Renal cortical epithelial cell (primary cell): ENCODE data around the gene ADAMTS18. TPM values are rescaled to one million over a fixed set of nuclear protein-coding genes. Genes with fewer than 3 reads are reported as not detected.
"Not testable (repeated sequence)": the region's sequence is repeated elsewhere in the genome, so short reads cannot be mapped to it uniquely, and the experiment has no call there.

Experiments
- DNase-seq: peaks from one replicate; pipeline ENCODE4 v3.0.0-alpha.2; 2011; ENCODE audit warnings: low read depth
- total RNA-seq: library from RNA; depleted of rRNA; stranded (reverse); fragments of >200 nt; gene quantifications from 2 replicates; pipeline ENCODE4 v1.2.3, GENCODE V29; 2014

The ADAMTS18 gene, protein sequence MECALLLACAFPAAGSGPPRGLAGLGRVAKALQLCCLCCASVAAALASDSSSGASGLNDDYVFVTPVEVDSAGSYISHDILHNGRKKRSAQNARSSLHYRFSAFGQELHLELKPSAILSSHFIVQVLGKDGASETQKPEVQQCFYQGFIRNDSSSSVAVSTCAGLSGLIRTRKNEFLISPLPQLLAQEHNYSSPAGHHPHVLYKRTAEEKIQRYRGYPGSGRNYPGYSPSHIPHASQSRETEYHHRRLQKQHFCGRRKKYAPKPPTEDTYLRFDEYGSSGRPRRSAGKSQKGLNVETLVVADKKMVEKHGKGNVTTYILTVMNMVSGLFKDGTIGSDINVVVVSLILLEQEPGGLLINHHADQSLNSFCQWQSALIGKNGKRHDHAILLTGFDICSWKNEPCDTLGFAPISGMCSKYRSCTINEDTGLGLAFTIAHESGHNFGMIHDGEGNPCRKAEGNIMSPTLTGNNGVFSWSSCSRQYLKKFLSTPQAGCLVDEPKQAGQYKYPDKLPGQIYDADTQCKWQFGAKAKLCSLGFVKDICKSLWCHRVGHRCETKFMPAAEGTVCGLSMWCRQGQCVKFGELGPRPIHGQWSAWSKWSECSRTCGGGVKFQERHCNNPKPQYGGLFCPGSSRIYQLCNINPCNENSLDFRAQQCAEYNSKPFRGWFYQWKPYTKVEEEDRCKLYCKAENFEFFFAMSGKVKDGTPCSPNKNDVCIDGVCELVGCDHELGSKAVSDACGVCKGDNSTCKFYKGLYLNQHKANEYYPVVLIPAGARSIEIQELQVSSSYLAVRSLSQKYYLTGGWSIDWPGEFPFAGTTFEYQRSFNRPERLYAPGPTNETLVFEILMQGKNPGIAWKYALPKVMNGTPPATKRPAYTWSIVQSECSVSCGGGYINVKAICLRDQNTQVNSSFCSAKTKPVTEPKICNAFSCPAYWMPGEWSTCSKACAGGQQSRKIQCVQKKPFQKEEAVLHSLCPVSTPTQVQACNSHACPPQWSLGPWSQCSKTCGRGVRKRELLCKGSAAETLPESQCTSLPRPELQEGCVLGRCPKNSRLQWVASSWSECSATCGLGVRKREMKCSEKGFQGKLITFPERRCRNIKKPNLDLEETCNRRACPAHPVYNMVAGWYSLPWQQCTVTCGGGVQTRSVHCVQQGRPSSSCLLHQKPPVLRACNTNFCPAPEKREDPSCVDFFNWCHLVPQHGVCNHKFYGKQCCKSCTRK (N-terminal part only)
- 0.10 and 0.17 TPM in 2 replicates for total RNA-seq

DNA sequence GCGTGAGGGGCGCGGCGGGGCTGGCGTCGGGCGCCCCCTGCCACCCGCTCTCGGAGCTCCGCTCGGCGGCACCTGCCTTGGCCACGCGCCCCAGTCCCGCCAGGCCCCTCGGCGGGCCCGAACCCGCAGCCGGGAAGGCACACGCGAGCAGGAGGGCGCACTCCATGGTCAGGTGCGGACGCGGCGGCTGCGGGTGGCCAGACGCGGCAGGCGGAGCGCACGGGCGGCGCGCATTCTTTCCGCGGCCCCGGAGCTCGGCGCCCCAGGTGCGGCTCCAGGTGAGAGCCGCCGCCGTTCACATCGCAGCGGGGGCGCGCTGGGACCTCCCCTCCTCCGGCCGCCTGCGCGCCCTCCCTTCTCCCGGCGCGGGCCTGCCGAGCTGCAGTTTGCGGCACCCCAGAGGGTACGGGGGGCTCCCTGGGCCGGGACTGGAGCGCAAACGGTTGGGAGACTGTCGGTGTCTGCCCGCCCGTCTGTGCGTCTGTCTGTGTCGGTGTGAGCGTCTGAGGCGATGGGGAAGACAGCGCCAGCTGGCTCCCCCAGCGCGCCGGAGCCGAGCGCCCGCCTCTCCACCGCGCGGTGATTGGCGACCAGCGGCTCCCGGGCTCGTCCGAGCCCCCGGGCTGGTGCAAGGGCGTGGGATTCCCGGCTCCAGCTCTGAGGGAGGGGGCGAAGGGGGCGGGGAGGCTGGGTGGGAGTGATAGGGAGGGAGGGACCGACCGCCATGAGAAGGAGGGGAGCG lies at the start of gene ADAMTS18:
TSS of gene ADAMTS18 (minus strand) at position 505 of the 742 bp plus-strand sequence. CDS start at position 166, 339 bp downstream.
- no peak for DNase-seq

DNA sequence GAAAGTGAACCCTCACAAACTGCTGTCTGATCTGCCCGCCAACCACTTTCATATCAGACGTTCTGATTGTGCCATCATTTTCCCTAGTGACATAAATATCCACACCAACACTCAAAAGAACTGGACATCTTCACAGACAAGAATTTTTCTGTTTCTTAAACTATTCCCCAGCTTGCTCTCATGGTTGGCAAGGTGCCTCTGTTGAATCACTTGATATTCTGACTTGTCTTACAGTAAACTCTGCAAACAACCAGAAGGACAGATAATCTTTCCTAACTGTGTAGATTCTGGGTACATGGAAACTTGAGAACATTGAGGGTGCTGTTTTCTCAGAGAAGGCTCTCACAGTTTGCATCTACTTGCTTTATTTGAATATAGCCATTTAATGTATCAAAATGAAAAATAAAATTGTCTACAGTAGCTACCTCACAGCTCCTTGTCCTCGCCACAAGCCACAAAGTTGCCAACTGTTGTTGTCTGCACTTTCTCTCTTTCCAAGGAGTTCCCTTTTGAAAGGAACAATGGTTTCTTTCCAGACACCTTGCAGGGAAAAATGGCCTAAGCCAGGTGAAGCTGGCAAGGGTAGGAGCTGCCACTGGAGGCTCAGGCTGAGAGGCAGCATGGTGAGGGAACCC lies 46.0 kb upstream of the ADAMTS18 start:
- no peak for DNase-seq

DNA sequence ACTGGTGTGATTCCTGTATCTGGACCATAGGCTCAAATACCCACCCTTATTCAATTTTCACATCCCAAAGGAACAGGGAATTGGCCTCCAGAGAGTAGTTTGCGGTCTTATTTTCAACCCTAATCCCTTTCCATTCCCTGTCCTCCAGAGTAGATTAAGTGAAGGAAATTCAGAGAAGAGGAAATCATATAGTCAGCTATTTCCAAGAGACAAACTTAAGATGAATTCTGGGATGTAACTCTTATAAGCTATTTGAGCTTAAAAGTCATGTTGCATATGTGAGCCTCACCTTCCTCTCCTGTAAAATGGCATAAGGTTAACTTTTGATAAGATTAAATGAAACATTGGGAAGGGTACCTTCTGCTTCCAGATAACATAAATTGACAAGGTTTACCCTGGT lies 37.4 kb upstream of the ADAMTS18 start:
- DNase-seq, result no peak

DNA sequence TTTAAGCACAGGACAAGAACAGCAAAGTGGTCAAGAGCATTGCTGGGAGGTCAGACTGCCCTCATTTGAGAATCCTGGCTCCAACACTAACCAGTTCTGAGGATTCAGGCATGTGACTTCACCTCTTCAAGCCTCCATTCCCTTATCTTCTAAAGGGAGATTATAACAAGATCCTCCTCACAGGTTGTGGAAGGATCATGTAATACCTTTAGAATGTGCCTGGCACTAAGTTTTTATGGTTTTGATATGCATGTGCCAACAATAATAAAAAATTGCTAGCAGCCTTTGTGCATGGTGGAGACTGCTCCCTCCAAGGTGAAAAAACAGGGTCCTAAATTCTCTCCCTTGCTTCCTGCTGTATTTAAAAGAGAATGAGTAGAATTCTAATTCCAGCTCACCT lies 36.0 kb upstream of the ADAMTS18 start:
- no peak for DNase-seq

DNA sequence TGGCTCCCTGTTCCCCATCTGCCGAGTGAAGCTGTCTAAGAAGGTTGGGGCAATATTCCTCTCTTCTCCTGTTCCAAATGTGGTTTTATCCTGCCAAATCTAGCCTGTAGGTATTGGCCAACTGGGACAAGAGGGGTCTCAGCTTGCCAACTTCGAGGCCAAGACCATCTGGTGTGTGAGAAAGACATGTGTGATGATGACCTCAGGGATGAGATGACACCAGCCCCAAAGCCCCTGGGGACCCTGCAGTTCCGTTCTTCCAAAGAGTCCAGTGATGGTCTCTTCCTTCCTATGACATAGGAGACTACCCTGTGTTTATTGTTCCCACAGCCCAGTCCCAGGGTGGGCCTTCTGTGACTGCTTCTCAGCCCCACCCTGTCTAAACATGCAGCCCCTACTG lies 34.8 kb upstream of the ADAMTS18 start:
- DNase-seq, result no peak

DNA sequence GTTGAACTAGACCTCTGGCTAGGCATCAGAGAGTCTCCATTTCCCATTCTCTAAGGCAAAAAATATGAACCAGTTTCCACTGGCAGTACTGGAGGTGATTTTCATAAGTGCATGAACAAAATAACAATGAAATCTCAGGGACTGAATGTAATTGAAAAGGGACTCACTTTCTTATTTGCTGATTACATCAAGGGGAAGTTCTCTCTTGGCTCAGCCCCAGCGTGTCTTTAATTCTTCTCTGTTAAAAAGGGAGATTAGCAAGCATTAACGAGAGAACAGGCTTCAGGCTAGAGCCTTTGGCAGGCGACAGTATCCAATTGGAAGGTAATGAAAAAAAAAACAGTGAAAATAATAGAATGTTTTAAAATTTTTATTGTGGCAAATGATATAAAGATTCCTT lies 34.0 kb upstream of the ADAMTS18 start:
- no peak for DNase-seq

DNA sequence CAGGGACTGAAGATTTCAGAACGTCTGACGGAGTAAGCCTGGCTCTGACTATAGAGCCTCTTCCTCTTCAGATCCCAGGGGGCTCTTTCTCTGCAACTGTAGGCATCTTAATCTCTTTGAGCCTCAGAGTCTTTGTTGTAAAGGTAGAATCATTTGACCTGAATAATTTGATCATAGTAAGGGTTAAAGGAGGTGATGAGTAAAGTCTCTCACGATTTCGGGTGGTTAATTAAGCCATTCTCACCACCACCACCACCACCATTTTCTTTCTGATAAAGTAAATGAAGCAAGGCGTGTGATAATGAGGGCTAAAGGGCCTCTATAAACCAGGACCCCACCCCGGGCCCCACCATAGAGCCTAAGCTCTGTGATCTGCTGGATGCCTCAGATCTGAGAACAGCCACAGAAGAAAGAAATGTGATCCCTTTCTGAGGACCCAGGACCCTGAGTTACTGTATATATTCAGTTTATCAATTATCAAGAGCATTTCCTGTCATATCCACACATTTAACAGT lies 33.0 kb upstream of the ADAMTS18 start:
- no peak for DNase-seq

DNA sequence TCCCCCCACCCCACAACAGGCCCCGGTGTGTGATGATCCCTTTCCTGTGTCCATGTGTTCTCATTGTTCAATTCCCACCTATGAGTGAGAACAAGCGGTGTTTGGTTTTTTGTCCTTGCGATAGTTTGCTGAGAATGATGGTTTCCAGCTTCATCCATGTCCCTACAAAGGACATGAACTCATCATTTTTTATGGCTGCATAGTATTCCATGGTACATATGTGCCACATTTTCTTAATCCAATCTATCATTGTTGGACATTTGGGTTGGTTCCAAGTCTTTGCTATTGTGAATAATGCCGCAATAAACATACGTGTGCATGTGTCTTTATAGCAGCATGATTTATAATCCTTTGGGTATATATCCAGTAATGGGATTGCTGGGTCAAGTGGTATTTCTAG lies 28.8 kb upstream of the ADAMTS18 start:
- DNase-seq, result not testable (repeated sequence)

DNA sequence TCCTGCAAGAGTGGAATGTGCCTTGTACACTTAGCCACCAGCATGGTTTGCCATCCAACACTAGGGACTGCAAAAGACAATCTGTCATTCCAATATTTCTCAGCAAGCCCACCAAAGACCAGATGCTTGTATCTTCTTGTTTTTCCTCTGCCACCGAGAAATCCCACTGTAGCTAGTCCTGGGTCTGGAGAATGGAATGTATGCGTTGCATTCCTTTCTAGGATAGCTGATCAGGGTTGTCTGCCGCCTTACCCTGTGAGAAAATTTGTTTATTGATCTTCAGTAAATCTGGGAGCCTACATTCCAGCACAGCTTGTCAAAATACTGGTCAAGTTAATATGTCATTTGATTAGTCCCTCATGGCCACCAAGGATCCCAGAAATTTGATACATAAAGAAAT lies 28.1 kb upstream of the ADAMTS18 start:
- DNase-seq, result no peak

DNA sequence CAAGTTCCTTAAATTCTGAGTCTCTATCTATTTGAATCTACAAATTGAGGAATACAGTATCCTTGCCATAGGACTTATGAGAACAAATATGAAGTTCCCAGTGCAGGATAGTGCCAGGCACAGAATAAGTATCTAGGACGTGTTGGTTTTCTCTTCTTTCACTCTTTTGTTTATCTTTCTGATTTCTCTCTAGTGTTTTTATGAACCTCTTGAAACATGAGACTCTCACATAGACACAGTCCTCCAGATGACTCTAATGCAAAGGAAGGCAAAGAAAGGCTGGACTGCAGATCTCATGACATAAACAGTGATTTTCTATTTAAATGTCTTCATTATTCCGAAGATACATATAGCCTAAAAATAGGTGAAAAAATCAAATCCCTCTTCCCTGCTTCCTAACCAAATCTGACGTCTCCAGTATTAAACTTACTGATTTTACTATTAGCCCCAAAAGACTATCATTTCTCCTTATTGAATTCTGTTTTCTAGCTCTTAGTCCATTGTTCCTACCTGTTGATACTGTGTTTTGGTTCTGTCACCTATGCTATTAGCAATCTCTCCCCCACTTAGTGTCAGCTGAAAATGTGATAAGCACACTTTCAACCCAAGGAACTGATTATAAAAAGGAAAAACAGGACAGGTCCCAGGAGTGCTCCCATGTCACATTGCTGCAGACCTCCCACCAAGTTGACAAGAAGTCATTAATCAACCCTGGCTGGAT lies 24.9 kb upstream of the ADAMTS18 start:
- DNase-seq, result no peak

DNA sequence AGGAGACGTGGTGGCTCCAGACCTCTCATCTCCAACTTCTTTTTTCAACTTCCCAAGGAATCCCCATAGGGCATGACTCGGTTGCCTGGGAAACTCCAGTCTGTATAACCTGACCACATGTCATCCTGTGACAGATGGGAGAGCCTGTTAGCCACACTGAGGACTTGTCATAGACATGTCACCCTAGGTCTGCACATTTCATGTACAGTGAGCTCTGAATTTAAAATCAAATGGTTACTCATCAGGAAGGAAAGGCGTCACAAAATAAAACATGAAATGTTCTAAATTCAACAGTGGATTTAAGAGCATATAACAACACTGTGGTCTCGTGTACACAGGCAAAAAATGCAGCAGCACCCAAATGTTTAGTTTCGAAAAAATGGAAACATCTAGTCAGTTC lies 22.2 kb upstream of the ADAMTS18 start:
- DNase-seq, result no peak

DNA sequence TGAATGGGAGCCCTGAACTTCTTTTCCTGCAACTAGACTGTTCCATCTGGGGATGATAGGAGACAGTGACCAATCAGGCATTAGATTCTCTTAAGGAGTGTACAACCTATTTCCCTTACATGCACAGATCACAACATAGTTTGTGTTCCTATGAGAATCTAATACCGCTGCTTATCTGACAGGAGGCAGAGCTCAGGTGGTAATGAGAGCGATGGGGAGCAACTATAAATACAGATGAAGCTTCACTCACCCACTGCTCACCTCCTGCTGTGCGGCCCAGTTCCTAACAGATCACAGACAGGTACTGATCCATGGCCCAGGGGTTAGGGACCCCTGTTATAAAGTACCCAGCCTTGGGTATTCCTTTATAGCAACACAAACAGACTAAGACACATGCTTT lies 17.4 kb upstream of the ADAMTS18 start:
- DNase-seq, result no peak

DNA sequence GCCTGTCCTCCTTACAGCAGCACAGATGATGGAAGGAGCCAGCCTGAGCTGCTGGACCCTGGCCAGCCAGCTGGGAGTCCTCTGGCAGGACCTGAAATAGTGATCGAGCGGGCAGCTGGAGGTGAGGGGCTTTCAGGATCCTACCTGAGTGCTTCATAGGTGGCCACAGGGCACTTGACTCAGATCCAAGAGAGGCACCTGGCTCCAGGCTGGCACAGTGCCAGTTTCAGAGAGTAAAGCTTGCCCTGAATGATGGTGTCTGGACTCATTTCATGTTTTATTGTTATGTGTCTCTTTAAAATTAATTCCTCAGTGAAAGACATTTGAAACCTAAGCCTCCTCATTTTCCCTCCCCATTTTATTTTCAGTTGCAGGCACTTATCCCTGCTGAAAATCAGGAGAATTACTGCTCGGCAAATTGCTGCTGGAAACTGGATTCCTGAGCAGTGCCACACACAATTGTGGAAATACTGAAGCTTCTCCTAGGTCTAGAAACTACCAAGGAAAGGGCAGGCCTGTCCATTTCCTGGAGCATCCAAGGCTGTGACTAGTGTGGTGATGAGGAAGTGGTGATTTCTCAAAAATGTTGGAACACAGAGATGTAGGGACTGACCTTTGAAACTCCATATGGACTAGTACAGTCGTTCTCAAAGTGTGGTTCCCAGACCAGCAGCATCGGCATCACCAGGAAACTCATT lies 16.1 kb upstream of the ADAMTS18 start:
- DNase-seq, result no peak

DNA sequence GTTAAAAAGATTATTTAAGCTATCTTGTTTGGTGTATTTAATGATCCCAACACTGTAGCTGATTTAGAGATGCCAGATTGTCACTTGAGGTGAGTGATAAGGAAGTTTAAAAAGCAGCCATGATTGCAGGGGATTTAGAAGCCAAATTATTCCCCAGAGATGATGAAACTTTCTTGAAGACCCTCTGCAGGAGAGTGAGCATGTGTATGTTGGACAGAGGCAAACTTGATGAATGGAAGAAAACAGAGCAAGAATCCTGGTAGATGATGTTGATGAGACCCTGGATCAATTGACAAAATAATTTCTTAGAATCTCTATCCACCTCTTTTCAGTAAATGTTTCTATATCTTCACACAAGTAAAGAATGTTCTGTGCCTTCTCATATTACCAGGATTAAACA lies 14.4 kb upstream of the ADAMTS18 start:
- no peak for DNase-seq

DNA sequence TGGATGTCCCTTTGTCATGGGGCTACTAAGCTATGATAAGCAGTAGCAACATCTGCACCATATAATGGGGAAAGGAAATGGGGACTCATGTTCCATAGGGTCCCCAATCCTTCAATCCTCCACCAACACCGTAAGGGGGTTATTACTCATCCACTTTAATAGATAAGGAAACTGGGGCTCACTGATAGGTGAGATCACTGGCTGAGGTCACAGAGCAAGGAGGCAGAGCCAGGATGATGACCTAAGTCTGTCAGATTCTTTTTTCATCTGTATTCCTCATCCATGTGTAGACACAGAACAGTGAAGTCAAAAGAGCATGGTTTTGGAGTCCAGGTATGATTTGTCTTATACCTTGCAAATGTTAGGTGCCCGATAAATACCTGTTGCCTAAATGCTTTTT lies 10.5 kb upstream of the ADAMTS18 start:
- DNase-seq, result no peak

DNA sequence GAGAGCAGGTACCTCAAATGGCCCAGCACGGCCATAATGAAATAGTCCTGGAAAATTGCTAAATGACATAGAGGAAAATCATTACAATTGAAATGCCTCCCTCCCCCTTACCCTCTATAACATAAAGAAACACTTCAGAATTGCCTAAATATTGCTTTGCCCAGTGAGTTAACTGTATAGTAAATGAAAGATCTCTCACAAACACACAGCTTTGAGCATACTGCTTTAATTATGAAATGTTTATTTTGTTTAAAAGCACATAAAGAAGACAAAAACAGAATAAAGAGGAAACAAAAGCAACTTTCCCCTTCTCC lies 9.3 kb upstream of the ADAMTS18 start:
- DNase-seq, result no peak

DNA sequence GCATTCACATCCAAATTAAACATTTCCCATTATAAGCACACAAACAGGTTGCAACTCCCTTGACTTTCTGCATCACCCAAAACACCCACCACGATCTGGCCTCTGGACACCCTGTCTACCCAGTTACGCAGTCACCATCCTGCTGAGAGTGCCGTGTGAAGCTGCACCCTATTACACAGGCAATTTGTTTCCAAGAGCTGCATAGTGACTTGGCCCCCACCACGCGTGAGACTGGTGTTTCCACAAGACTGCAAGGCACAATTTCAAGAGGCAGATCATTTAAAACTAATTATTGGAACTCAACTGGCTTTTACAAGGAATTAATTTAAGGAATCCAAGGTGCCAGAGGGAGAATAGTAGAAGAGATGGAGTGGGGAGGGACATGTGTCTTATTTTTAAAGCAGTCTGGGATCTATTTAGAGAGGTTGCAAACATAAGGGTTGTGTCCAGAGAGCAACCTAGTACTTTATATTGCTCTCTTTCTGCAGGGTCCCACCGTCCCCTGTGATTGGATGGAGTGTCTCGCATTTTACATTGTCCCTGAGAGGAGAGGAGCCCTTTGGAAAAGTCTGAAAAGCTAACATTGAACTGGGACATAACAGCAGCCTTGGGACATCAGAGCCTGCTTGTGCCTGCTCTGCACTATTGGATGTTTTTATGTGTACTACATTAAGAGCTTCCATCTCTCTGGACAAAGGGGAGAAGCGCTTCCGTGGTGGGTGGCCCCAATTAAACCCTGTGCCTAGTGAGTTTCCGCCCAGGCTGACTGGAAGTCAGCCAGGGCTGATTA lies 8.7 kb upstream of the ADAMTS18 start:
- no peak for DNase-seq

DNA sequence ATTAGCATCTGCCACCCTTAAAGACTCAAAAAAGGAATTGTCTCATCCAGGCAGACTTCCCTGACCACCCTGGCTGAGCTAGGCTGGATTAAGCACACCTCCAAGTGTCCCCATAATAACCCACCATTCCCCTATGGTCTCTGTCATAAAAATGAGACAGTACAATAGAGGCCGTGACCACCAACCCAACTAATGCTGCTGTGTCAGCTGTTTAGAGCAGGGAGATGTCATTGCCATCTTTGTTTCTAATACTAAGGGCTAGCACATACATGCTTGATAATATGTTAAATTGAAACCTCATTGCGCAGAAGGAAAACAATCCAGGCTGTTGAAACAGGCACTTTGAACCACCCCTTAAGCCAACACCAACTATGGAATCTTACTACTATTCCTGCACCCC lies 7.2 kb upstream of the ADAMTS18 start:
- no peak for DNase-seq

DNA sequence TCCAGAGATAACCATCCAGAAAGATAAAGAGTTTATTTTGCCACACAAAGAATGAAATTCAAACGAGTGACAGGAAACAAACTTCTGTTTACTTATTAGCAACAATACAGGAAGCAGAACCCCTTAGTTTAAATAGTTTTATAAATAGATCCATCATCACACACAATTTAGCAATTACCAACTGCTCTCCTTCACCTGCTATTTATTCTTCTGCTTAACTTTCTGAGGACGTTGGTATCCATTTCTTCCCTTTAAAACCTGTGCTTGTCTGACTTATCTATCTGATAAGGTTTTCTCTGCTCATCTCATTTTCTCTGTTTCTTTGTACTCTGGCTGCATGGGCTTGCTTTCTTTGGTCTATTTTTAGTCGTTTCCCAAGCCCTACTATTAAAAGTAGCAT lies 4.3 kb upstream of the ADAMTS18 start:
- no peak for DNase-seq
